PC-3 (cell line): ENCODE measurements around the gene NDUFAF3. TPM values are rescaled to one million over a fixed set of nuclear protein-coding genes. Genes with fewer than 3 reads are reported as not detected.

ENCODE experiments used
- ATAC-seq: fragments of 200-7000 bp; cut with Tn5 transposase; 2 replicates; pipeline ENCODE4 v1.9.1; 2020; ENCODE audit warnings: mild to moderate bottlenecking, moderate library complexity
- BruUV-seq: library from RNA; stranded (reverse); fragments of 400-500 nt; replicated peaks from 2 replicates; lab custom pipeline; 2021; lab: Mats Ljungman, UMichigan
- CTCF ChIA-PET: fragments of 300-600 bp; sonication (Branson Sonifier 250); formaldehyde crosslinking; loops from one replicate; lab custom pipeline; 2022; ENCODE audit warnings: antibody characterized with exemption; lab: Charles Lee
- POLR2A ChIA-PET: fragments of 300-600 bp; sonication (Branson Sonifier 250); formaldehyde crosslinking; loops from one replicate; lab custom pipeline; 2022; ENCODE audit warnings: antibody characterized with exemption; ENCODE audit not compliant: unreplicated experiment; lab: Charles Lee
- DNase-seq: peaks from one replicate; pipeline ENCODE4 v3.0.0-alpha.2; 2015
- H2AFZ ChIP-seq: fragments of 300-600 bp; sonication (generic); 2 replicates; pipeline ENCODE4 v1.6.0; 2016; ENCODE audit warnings: antibody characterized with exemption, low read length
- H3F3A ChIP-seq: fragments of 300-600 bp; sonication (generic); one replicate; pipeline ENCODE4 v1.6.0; 2017; ENCODE audit warnings: antibody characterized with exemption, low read length, control low read depth, mild to moderate bottlenecking; ENCODE audit not compliant: unreplicated experiment
- H3K27ac ChIP-seq: fragments of 300-600 bp; sonication (generic); 2 replicates; pipeline ENCODE4 v1.5.1; 2016; ENCODE audit warnings: mild to moderate bottlenecking, low read length
- H3K27me3 ChIP-seq: fragments of 300-600 bp; sonication (generic); 2 replicates; pipeline ENCODE4 v1.6.1; 2016; ENCODE audit warnings: low read length, mixed read lengths
- H3K36me3 ChIP-seq: fragments of 300-600 bp; sonication (generic); 2 replicates; pipeline ENCODE4 v1.6.1; 2016; ENCODE audit warnings: low read depth, mixed run types, low read length, mixed read lengths
- H3K4me1 ChIP-seq: fragments of 300-600 bp; sonication (generic); 2 replicates; pipeline ENCODE4 v1.5.1; 2016; ENCODE audit warnings: low read length; ENCODE audit not compliant: insufficient read depth
- H3K4me2 ChIP-seq: fragments of 300-600 bp; sonication (generic); 2 replicates; pipeline ENCODE4 v1.6.0; 2016; ENCODE audit warnings: low read length
- H3K4me3 ChIP-seq: fragments of 300-600 bp; sonication (generic); 2 replicates; pipeline ENCODE4 v1.5.1; 2016; ENCODE audit warnings: mild to moderate bottlenecking, low read length, mixed read lengths
- H3K79me2 ChIP-seq: fragments of 300-600 bp; sonication (generic); 2 replicates; pipeline ENCODE4 v1.6.1; 2017; ENCODE audit warnings: low read length, mixed read lengths
- H3K9ac ChIP-seq: fragments of 300-600 bp; sonication (generic); 2 replicates; pipeline ENCODE4 v1.6.0; 2016; ENCODE audit warnings: mild to moderate bottlenecking, low read length
- H3K9me2 ChIP-seq: fragments of 300-600 bp; sonication (generic); replicated peaks from 2 replicates; pipeline ENCODE4 v1.6.1; 2016; ENCODE audit warnings: mixed run types, low read length, mixed read lengths
- H3K9me3 ChIP-seq: fragments of 300-600 bp; sonication (generic); 2 replicates; pipeline ENCODE4 v1.6.1; 2016; ENCODE audit warnings: low read length, mixed read lengths
- H4K20me1 ChIP-seq: fragments of 300-600 bp; sonication (generic); 2 replicates; pipeline ENCODE4 v1.6.1; 2016; ENCODE audit warnings: low read length, mixed read lengths
- EZH2 ChIP-seq: fragments of 300-600 bp; sonication (generic); IDR thresholded peaks from one replicate; pipeline ENCODE4 v1.6.1; 2017; ENCODE audit warnings: antibody characterized with exemption, mild to moderate bottlenecking, low read length; ENCODE audit not compliant: unreplicated experiment
- EZH2phosphoT487 ChIP-seq: fragments of 300-600 bp; sonication (generic); IDR thresholded peaks from 2 replicates; pipeline ENCODE4 v1.6.1; 2018; ENCODE audit warnings: mild to moderate bottlenecking, antibody characterized with exemption, low read length, borderline replicate concordance
- intact Hi-C: fragments of 100-400 bp; cut with micrococcal nuclease; formaldehyde crosslinking; loops from 2 replicates; pipeline ENCODE4 v1.9.0; 2023
- total RNA-seq: library from RNA; depleted of rRNA; stranded (reverse); fragments of >200 nt; gene quantifications from 2 replicates; pipeline ENCODE4 v1.2.3, GENCODE V29; 2014
- TF ChIP-seq, protein P1 (sequence below): fragments of 300-600 bp; sonication (generic); conservative IDR thresholded peaks from 2 replicates; pipeline ENCODE4 v1.5.1; 2017; ENCODE audit warnings: antibody characterized with exemption, low read depth, mild to moderate bottlenecking, low read length

The NDUFAF3 gene
- total RNA-seq, 1 experiment from 2014 or later, result 211 TPM

DNA sequence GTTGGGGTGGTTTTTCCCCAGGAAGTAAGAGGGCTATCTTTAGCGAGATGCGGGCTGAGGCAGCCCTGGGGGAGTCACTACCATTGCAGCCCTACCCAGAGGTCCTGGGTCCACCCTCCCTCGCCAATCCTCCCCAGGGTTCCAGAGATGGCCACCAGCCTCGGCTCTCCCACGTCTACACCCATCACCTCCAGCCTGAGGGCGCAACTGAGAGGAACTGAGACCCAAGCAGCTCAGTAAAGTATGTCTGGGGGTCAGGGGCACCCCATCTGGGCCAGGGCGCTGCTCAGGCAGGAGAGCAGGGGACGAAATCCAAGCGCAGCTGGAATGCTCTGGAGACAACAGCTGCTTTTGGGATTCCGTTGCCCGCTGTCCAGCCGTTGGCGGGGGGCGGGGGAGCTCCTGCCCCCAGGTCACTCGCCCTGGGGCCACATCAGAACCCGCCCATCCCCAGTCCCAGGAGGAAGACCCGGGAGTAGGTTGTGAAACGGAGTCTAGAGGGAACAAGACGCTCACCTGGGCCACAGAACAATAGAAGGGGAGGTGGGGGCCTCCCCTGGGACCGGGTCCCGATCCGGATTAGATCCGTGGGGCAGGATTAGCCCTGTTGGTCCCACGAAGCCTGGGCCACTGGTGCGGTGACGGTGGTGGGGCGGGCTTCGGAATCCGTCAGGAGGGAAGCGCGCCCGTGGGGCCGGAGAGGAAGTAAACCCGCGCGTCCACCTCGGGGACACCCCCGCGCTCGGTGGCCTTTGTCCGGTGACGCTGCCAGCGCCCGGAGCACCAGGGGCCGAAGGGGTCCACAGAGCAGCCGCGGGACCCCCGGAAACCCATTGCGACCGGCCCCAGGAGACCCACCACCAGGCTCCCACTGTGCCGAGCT, 1.4 kb upstream of the NDUFAF3 start:
- peak overlapping the region; percentile 99 for H3K4me2 ChIP-seq
- peak overlapping the region; percentile 95 for H3K27ac ChIP-seq
- TF ChIP-seq EZH2, result no peak
- TF ChIP-seq, protein P1, sequence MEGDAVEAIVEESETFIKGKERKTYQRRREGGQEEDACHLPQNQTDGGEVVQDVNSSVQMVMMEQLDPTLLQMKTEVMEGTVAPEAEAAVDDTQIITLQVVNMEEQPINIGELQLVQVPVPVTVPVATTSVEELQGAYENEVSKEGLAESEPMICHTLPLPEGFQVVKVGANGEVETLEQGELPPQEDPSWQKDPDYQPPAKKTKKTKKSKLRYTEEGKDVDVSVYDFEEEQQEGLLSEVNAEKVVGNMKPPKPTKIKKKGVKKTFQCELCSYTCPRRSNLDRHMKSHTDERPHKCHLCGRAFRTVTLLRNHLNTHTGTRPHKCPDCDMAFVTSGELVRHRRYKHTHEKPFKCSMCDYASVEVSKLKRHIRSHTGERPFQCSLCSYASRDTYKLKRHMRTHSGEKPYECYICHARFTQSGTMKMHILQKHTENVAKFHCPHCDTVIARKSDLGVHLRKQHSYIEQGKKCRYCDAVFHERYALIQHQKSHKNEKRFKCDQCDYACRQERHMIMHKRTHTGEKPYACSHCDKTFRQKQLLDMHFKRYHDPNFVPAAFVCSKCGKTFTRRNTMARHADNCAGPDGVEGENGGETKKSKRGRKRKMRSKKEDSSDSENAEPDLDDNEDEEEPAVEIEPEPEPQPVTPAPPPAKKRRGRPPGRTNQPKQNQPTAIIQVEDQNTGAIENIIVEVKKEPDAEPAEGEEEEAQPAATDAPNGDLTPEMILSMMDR, result no peak
- TF ChIP-seq EZH2phosphoT487, result no peak
- H3K9ac ChIP-seq, result peak overlapping the region; percentile 96
- ChIA-PET CTCF (interaction anchor here (0.6 to 1.8 kb wide), 5 partner anchors 31 to 317 kb away, joined by 3 to 9 read pairs (median 4); partner anchors contain the start of gene P4HTM), POLR2A (interaction anchor here (0.5 to 3.8 kb wide), 8 partner anchors 8 to 571 kb away, joined by 3 to 51 read pairs (median 5); partner anchors contain the start of gene WDR6)
- H3F3A ChIP-seq, result no peaks in the 10 kb centered on the region
- no peak for ATAC-seq
- no peaks in the 10 kb centered on the region for H4K20me1 ChIP-seq
- peaks cover 56% of the 10 kb centered on the region for H3K79me2 ChIP-seq
- BruUV-seq, result TSS peak; percentile 64
- peaks cover 39% of the 10 kb centered on the region; the same call in 1 of the 2 replicates for H3K4me1 ChIP-seq
- peaks cover 20% of the 10 kb centered on the region for H3K36me3 ChIP-seq
- no peak overlapping the region for H2AFZ ChIP-seq
- peak overlapping the region; percentile 94 for H3K4me3 ChIP-seq
- intact Hi-C loops, result loop anchor here (1.0 to 5.0 kb wide), 2 partner anchors 13 to 72 kb away; partner anchors contain the start of genes QRICH1 and WDR6
- no peaks in the 10 kb centered on the region for H3K9me3 ChIP-seq
- H3K9me2 ChIP-seq, result no peaks in the 10 kb centered on the region
- no peak for DNase-seq
- H3K27me3 ChIP-seq, result no peaks in the 10 kb centered on the region

DNA sequence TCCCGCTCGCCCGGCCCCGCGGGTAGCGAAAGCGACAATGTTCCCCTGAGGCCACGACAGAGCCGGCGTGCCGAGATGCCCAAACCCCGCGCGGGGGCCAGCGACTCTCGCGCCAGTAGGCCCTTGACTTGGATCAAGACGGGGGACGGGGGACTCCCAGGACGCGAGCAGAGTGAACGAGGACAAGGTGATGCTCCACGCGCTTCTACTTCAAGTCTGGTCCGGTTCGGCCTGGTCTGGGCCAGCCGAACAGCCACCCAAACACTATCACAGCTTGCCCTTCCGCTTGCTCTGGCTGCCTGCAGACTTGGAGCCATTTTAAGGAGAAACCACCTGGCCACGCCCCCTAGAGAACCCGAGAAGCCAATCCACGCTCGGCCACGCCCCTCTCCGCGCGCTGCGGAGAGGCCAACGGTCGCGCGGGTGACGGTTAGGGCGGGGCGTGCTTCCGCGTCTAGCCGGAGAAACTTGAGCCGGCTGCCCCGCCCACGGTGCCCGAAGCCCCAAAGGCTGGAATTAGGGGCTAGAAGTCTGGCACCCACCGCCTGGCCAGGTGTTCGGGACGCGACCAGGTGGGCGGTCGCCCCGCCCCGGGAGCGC, 608 bp upstream of the NDUFAF3 start:
- H3K9me3 ChIP-seq, result no peaks in the 10 kb centered on the region
- H3K4me3 ChIP-seq, result peak overlapping the region; percentile 94
- DNase-seq, result peak; percentile 99
- H3K9me2 ChIP-seq, result no peaks in the 10 kb centered on the region
- H3K27ac ChIP-seq, result peak overlapping the region; percentile 95
- H3K27me3 ChIP-seq, result no peaks in the 10 kb centered on the region
- TF ChIP-seq EZH2phosphoT487 (no peak), EZH2 (no peak)
- TF ChIP-seq, protein P1, result no peak
- H2AFZ ChIP-seq, result peak overlapping the region; percentile 85
- no TSS peak for BruUV-seq
- peaks cover 64% of the 10 kb centered on the region for H3K79me2 ChIP-seq
- ATAC-seq, result peak; percentile 48
- peak overlapping the region; percentile 99 for H3K4me2 ChIP-seq
- ChIA-PET POLR2A (interaction anchor here (0.5 to 3.8 kb wide), 7 partner anchors 9 to 432 kb away, joined by 3 to 51 read pairs (median 5); partner anchors contain the start of gene WDR6), CTCF (interaction anchor here (0.6 to 1.8 kb wide), 4 partner anchors 10 to 33 kb away, joined by 3 to 9 read pairs (median 6); partner anchors contain the start of gene WDR6)
- H3F3A ChIP-seq, result no peaks in the 10 kb centered on the region
- H3K4me1 ChIP-seq, result peaks cover 39% of the 10 kb centered on the region; the same call in 1 of the 2 replicates
- intact Hi-C loops, result loop anchor here (1.0 to 5.0 kb wide), 2 partner anchors 14 to 71 kb away; partner anchors contain the start of genes QRICH1 and WDR6
- H3K9ac ChIP-seq, result peak overlapping the region; percentile 96
- H4K20me1 ChIP-seq, result no peaks in the 10 kb centered on the region
- H3K36me3 ChIP-seq, result peaks cover 26% of the 10 kb centered on the region
